ENCODE data around the gene GCC1.
"Not testable (repeated sequence)": the region's sequence is repeated elsewhere in the genome, so short reads cannot be mapped to it uniquely, and the experiment has no call there.

GCC1 gene

DNA sequence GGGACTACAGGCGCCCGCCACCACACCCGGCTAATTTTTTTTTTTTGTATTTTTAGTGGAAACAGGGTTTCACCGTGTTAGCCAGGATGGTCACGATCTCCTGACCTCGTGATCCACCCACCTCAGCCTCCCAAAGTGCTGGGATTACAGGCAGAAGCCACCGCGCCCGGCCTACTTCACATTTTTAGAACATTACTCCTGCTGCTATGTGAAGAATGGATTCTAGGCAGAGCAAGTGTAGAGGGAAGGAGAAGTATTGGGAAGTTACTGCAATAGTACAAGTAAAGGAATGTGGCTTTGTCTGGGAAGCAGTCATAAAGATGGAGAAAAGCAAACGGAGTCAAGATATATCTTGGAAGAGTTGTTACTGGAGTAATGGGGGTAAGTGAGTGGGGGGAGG, 44.9 kb downstream of the GCC1 start:
- not testable (repeated sequence) for H2BK15ac ChIP-seq (ENCODE audit: low read depth, poor library complexity, severe bottlenecking); DNase-seq; H3K4me1 ChIP-seq (ENCODE audit: control insufficient read depth, insufficient read depth, low read depth, low read length); H2BK12ac ChIP-seq (ENCODE audit: low read length in 2 of 2); H3K79me1 ChIP-seq (replicated peaks; ENCODE audit: low read length, poor library complexity, severe bottlenecking); H3K14ac ChIP-seq (ENCODE audit: low read length in 2 of 2); H3K18ac ChIP-seq (ENCODE audit: low read depth in 1 of 2, low read length in 2 of 2); H3K4ac ChIP-seq (ENCODE audit: low read depth in 1 of 2, low read length in 2 of 2); H3K4me2 ChIP-seq (ENCODE audit: low read length, poor library complexity, severe bottlenecking); H3K27ac ChIP-seq (ENCODE audit: low read length, poor library complexity, severe bottlenecking); H2AFZ ChIP-seq (ENCODE audit: low read depth, low read length); H4K91ac ChIP-seq (ENCODE audit: low read length); H3K4me3 ChIP-seq (ENCODE audit: insufficient read depth in 1 of 2, low read depth in 1 of 2, low read length in 2 of 2); H2AK5ac ChIP-seq (ENCODE audit: low read length, severe bottlenecking); H4K8ac ChIP-seq (ENCODE audit: low read length); H3K9ac ChIP-seq (ENCODE audit: low read length); H3K9me3 ChIP-seq (ENCODE audit: control insufficient read depth, low read length); H2BK120ac ChIP-seq (ENCODE audit: low read depth, low read length); H2BK5ac ChIP-seq (ENCODE audit: low read depth, low read length, poor library complexity, severe bottlenecking); H3K23ac ChIP-seq (ENCODE audit: low read length in 2 of 2); H3K36me3 ChIP-seq (ENCODE audit: control insufficient read depth in 1 of 2, insufficient read depth in 2 of 2, low read depth in 1 of 2, low read length in 2 of 2)
- peaks cover 15 to 30% of the 10 kb centered on the region in 2 experiments for H3K27me3 ChIP-seq (ENCODE audit: control insufficient read depth in 1 of 2, insufficient read depth in 1 of 2, low read length in 2 of 2)
- 84% methylated on average over 7 of the region's 10 CpGs for WGBS

DNA sequence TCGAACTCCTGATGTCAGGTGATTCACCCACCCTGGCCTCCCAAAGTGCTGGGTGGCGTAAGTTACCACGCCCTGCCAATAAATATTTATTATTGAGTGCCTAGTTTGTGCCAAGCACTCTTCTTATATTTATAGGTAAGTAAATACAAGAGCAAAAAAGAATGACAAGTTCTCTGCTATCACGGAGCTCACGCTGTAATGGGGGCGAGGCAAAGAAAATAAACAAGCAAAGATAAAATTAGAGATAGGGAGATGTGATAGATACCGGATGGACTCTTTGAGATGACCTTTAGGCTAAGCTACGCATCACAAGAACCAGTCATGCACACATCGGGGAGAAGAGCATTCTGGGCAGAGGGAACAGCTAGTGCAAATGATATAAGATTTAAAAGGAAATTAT, 46.3 kb downstream of the GCC1 start:
- H2BK15ac ChIP-seq (ENCODE audit: low read depth, poor library complexity, severe bottlenecking): no peak overlapping the region
- H4K8ac ChIP-seq (ENCODE audit: low read length): no peak overlapping the region
- H3K9ac ChIP-seq (ENCODE audit: low read length): no peak overlapping the region
- H3K4ac ChIP-seq (ENCODE audit: low read depth in 1 of 2, low read length in 2 of 2): no peak overlapping the region
- no peak overlapping the region for H3K23ac ChIP-seq (ENCODE audit: low read length in 2 of 2)
- H2BK5ac ChIP-seq (ENCODE audit: low read depth, low read length, poor library complexity, severe bottlenecking): no peak overlapping the region
- no peak overlapping the region for H2BK12ac ChIP-seq (ENCODE audit: low read length in 2 of 2)
- no peak overlapping the region for H3K14ac ChIP-seq (ENCODE audit: low read length in 2 of 2)
- no peak overlapping the region for H2AFZ ChIP-seq (ENCODE audit: low read depth, low read length)
- H3K9me3 ChIP-seq (ENCODE audit: control insufficient read depth, low read length): peaks cover 3% of the 10 kb centered on the region
- H2AK5ac ChIP-seq (ENCODE audit: low read length, severe bottlenecking): no peak overlapping the region
- H3K4me3 ChIP-seq (ENCODE audit: insufficient read depth in 1 of 2, low read depth in 1 of 2, low read length in 2 of 2): no peak overlapping the region
- H3K27ac ChIP-seq (ENCODE audit: low read length, poor library complexity, severe bottlenecking): no peak overlapping the region
- H3K36me3 ChIP-seq (ENCODE audit: control insufficient read depth in 1 of 2, insufficient read depth in 2 of 2, low read depth in 1 of 2, low read length in 2 of 2): no peaks in the 10 kb centered on the region
- H3K18ac ChIP-seq (ENCODE audit: low read depth in 1 of 2, low read length in 2 of 2): no peak overlapping the region
- H2BK120ac ChIP-seq (ENCODE audit: low read depth, low read length): no peak overlapping the region
- no peak overlapping the region for H3K4me2 ChIP-seq (ENCODE audit: low read length, poor library complexity, severe bottlenecking)
- no peaks in the 10 kb centered on the region for H3K4me1 ChIP-seq (ENCODE audit: control insufficient read depth, insufficient read depth, low read depth, low read length)
- peaks cover 21 to 39% of the 10 kb centered on the region in 2 experiments for H3K27me3 ChIP-seq (ENCODE audit: control insufficient read depth in 1 of 2, insufficient read depth in 1 of 2, low read length in 2 of 2)
- DNase-seq: no peak
- 84% methylated on average over 6 of the region's 9 CpGs for WGBS
- no peaks in the 10 kb centered on the region for H3K79me1 ChIP-seq (replicated peaks; ENCODE audit: low read length, poor library complexity, severe bottlenecking)
- H4K91ac ChIP-seq (ENCODE audit: low read length): no peak overlapping the region

DNA sequence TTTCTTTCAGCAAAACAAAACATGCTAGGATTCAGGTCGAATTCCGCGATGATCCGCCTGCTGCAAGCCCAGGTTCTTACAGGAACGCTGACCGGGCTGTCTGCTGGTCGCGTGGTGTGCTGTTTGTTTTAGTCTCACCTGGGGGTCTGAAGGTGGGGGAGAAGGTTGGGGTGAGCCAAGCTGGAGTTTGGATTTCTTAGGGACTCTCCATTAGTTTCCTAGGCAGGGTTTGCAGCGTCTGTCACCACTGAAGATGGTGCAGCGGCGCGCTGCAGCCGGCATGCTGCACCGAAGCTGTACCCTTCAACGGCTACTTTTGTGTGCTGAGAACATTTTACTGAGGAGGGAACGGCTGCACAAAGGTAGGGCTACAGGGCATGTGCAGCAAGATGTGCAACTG, 48.7 kb downstream of the GCC1 start:
- Histone ChIP-seq H3K4me3 (ENCODE audit: insufficient read depth in 1 of 2, low read depth in 1 of 2, low read length in 2 of 2) (peak overlapping the region in 1 of 2 experiments; percentile 68), H3K36me3 (ENCODE audit: control insufficient read depth in 1 of 2, insufficient read depth in 2 of 2, low read depth in 1 of 2, low read length in 2 of 2) (no peaks in the 10 kb centered on the region), H3K18ac (ENCODE audit: low read depth in 1 of 2, low read length in 2 of 2) (no peak overlapping the region), H2BK5ac (ENCODE audit: low read depth, low read length, poor library complexity, severe bottlenecking) (no peak overlapping the region), H3K4me2 (ENCODE audit: low read length, poor library complexity, severe bottlenecking) (peak overlapping the region; percentile 57), H3K14ac (ENCODE audit: low read length in 2 of 2) (no peak overlapping the region), H3K4ac (ENCODE audit: low read depth in 1 of 2, low read length in 2 of 2) (no peak overlapping the region), H4K8ac (ENCODE audit: low read length) (no peak overlapping the region), H2AK5ac (ENCODE audit: low read length, severe bottlenecking) (no peak overlapping the region), H3K4me1 (ENCODE audit: control insufficient read depth, insufficient read depth, low read depth, low read length) (no peaks in the 10 kb centered on the region), H3K27me3 (ENCODE audit: control insufficient read depth in 1 of 2, insufficient read depth in 1 of 2, low read length in 2 of 2) (peaks cover 26 to 47% of the 10 kb centered on the region in 2 experiments), H2BK120ac (ENCODE audit: low read depth, low read length) (no peak overlapping the region), H2BK15ac (ENCODE audit: low read depth, poor library complexity, severe bottlenecking) (no peak overlapping the region), H4K91ac (ENCODE audit: low read length) (no peak overlapping the region), H3K9ac (ENCODE audit: low read length) (no peak overlapping the region), H2AFZ (ENCODE audit: low read depth, low read length) (no peak overlapping the region), H2BK12ac (ENCODE audit: low read length in 2 of 2) (no peak overlapping the region), H3K9me3 (ENCODE audit: control insufficient read depth, low read length) (peaks cover 3% of the 10 kb centered on the region), H3K23ac (ENCODE audit: low read length in 2 of 2) (no peak overlapping the region), H3K27ac (ENCODE audit: low read length, poor library complexity, severe bottlenecking) (no peak overlapping the region), H3K79me1 (replicated peaks; ENCODE audit: low read length, poor library complexity, severe bottlenecking) (no peaks in the 10 kb centered on the region)
- no peak for DNase-seq
- WGBS: 49% methylated on average over 16 of the region's 16 CpGs

DNA sequence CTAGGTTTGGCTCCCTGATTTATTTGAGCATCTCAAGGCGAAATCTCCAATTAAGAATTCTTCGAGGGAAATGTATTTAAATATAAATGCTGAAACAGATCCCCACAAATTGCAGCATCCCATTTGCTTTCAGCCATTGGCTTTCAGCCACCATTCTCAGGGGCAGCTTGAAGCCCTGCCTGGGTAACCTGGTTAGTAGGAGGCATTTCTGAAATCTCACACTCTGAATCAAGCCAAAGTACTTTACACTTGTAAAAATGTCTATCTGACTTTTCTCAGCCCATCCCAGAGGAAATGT, 49.1 kb downstream of the GCC1 start:
- WGBS: no CpG with 5 or more reads among the region's 2 CpGs
- Histone ChIP-seq H3K4me3 (ENCODE audit: insufficient read depth in 1 of 2, low read depth in 1 of 2, low read length in 2 of 2) (peak overlapping the region in 1 of 2 experiments; percentile 68), H3K9me3 (ENCODE audit: control insufficient read depth, low read length) (no peaks in the 10 kb centered on the region), H4K8ac (ENCODE audit: low read length) (no peak overlapping the region), H4K91ac (ENCODE audit: low read length) (no peak overlapping the region), H3K4me1 (ENCODE audit: control insufficient read depth, insufficient read depth, low read depth, low read length) (no peaks in the 10 kb centered on the region), H3K27ac (ENCODE audit: low read length, poor library complexity, severe bottlenecking) (no peak overlapping the region), H3K4ac (ENCODE audit: low read depth in 1 of 2, low read length in 2 of 2) (no peak overlapping the region), H2BK12ac (ENCODE audit: low read length in 2 of 2) (no peak overlapping the region), H3K36me3 (ENCODE audit: control insufficient read depth in 1 of 2, insufficient read depth in 2 of 2, low read depth in 1 of 2, low read length in 2 of 2) (no peaks in the 10 kb centered on the region), H2AFZ (ENCODE audit: low read depth, low read length) (no peak overlapping the region), H2BK5ac (ENCODE audit: low read depth, low read length, poor library complexity, severe bottlenecking) (no peak overlapping the region), H3K27me3 (ENCODE audit: control insufficient read depth in 1 of 2, insufficient read depth in 1 of 2, low read length in 2 of 2) (peaks cover 26 to 47% of the 10 kb centered on the region in 2 experiments), H2AK5ac (ENCODE audit: low read length, severe bottlenecking) (no peak overlapping the region), H3K79me1 (replicated peaks; ENCODE audit: low read length, poor library complexity, severe bottlenecking) (no peaks in the 10 kb centered on the region), H3K14ac (ENCODE audit: low read length in 2 of 2) (no peak overlapping the region), H3K18ac (ENCODE audit: low read depth in 1 of 2, low read length in 2 of 2) (no peak overlapping the region), H2BK120ac (ENCODE audit: low read depth, low read length) (no peak overlapping the region), H3K23ac (ENCODE audit: low read length in 2 of 2) (no peak overlapping the region), H3K9ac (ENCODE audit: low read length) (no peak overlapping the region), H2BK15ac (ENCODE audit: low read depth, poor library complexity, severe bottlenecking) (no peak overlapping the region), H3K4me2 (ENCODE audit: low read length, poor library complexity, severe bottlenecking) (no peak overlapping the region)
- DNase-seq: no peak

Data from mesenchymal stem cell (in vitro differentiated cells and primary cell).